Measurements from ENCODE around the gene VPS36. TPM values are rescaled to one million over a fixed set of nuclear protein-coding genes. Genes with fewer than 3 reads are reported as not detected.
"Not testable (repeated sequence)": the region's sequence is repeated elsewhere in the genome, so short reads cannot be mapped to it uniquely, and the experiment has no call there.

Gene VPS36
- total and polyA plus RNA-seq, 2 of the 13 experiments (the other 11 are each of a cell fraction or from before 2014, with no cell fraction given): 17.2 to 22.4 TPM

GRCh38 chr13:52407436-52407835, 43.0 kb downstream of the VPS36 start:
- peaks cover 2 to 19% of the 10 kb centered on the region in 2 experiments for H3K27me3 ChIP-seq (ENCODE audit: control insufficient read depth in 1 of 2, insufficient read depth in 2 of 2, low read length in 2 of 2)
- intact Hi-C loops (cut with micrococcal nuclease; ENCODE audit: unreplicated experiment); H3K4me1 ChIP-seq (ENCODE audit: insufficient read depth, low read length); H3K9ac ChIP-seq (ENCODE audit: insufficient read depth, low read depth, low read length); DNase-seq (ENCODE audit: low spot score); CTCF ChIA-PET (ENCODE audit: low intra/inter-chr PET ratio, low total read pairs); H3K27ac ChIP-seq (ENCODE audit: extremely low read length, insufficient read depth, low read length); H3K36me3 ChIP-seq (replicated peaks in 1 of 2; ENCODE audit: control insufficient read depth in 1 of 2, insufficient read depth in 2 of 2, low read length in 2 of 2); in situ Hi-C loops (cut with HindIII; ENCODE audit: extremely low pct_ligation_motif_present, low pct_unique_long_range_greater_than_20kb); H3K4me2 ChIP-seq (ENCODE audit: low read depth, low read length); H3K79me2 ChIP-seq (ENCODE audit: insufficient read depth, low read length); POLR2A ChIA-PET; FAIRE-seq; H4K20me1 ChIP-seq (ENCODE audit: insufficient read depth, low read length); BruUV-seq (replicated peaks); H3K9me3 ChIP-seq (ENCODE audit: low read length); ATAC-seq; H3K4me3 ChIP-seq (replicated peaks in 1 of 3; ENCODE audit: insufficient read depth in 1 of 3, low read depth in 2 of 3, low read length in 3 of 3); H2AFZ ChIP-seq (ENCODE audit: low read length): not testable (repeated sequence)
- 94% methylated on average over 12 of the region's 12 CpGs for WGBS (ENCODE audit: low lambda C conversion rate)

GRCh38 chr13:52406629-52407028, 43.8 kb downstream of the VPS36 start:
- no peak overlapping the region for H3K4me3 ChIP-seq (replicated peaks in 1 of 3; ENCODE audit: insufficient read depth in 1 of 3, low read depth in 2 of 3, low read length in 3 of 3)
- H3K27me3 ChIP-seq (ENCODE audit: control insufficient read depth in 1 of 2, insufficient read depth in 2 of 2, low read length in 2 of 2): peaks cover 2 to 19% of the 10 kb centered on the region in 2 experiments
- H3K9me3 ChIP-seq (ENCODE audit: low read length): no peaks in the 10 kb centered on the region
- intact Hi-C loops (cut with micrococcal nuclease; ENCODE audit: unreplicated experiment) (no loop called here), in situ Hi-C loops (cut with HindIII; ENCODE audit: extremely low pct_ligation_motif_present, low pct_unique_long_range_greater_than_20kb) (no loop called here)
- no peak overlapping the region for H3K27ac ChIP-seq (ENCODE audit: extremely low read length, insufficient read depth, low read length)
- POLR2A ChIA-PET: no interaction called here
- ATAC-seq (no peak), DNase-seq (ENCODE audit: low spot score) (no peak), FAIRE-seq (no peak)
- no peaks in the 10 kb centered on the region for H3K36me3 ChIP-seq (replicated peaks in 1 of 2; ENCODE audit: control insufficient read depth in 1 of 2, insufficient read depth in 2 of 2, low read length in 2 of 2)
- H3K79me2 ChIP-seq (ENCODE audit: insufficient read depth, low read length): no peaks in the 10 kb centered on the region
- CTCF ChIA-PET (ENCODE audit: low intra/inter-chr PET ratio, low total read pairs): no interaction called here
- 86% methylated on average over 4 of the region's 4 CpGs for WGBS (ENCODE audit: low lambda C conversion rate)
- 0 out of 2 replicates have a peak, but pooled peaks cover 7% of the 10 kb centered on the region for H3K4me1 ChIP-seq (ENCODE audit: insufficient read depth, low read length)
- no peak overlapping the region for H3K9ac ChIP-seq (ENCODE audit: insufficient read depth, low read depth, low read length)
- BruUV-seq (replicated peaks): no TSS peak
- no peaks in the 10 kb centered on the region for H4K20me1 ChIP-seq (ENCODE audit: insufficient read depth, low read length)
- no peak overlapping the region for H3K4me2 ChIP-seq (ENCODE audit: low read depth, low read length)
- no peak overlapping the region for H2AFZ ChIP-seq (ENCODE audit: low read length)
- no peak for TF ChIP-seq ZNF597 (CRISPR knock-in tag; IDR thresholded peaks at IDR 0.05)
- no peak for TF ChIP-seq ZNF253 (CRISPR knock-in tag; IDR thresholded peaks at IDR 0.05; ENCODE audit: borderline replicate concordance)
- TF ChIP-seq ZNF703 (CRISPR knock-in tag; IDR thresholded peaks at IDR 0.05; ENCODE audit: borderline replicate concordance): no peak
- no peak for TF ChIP-seq AHDC1 (CRISPR knock-in tag; IDR thresholded peaks at IDR 0.05; ENCODE audit: borderline replicate concordance)
- TF ChIP-seq ZNF614 (CRISPR knock-in tag; IDR thresholded peaks at IDR 0.05; ENCODE audit: borderline replicate concordance): no peak
- no peak for TF ChIP-seq THYN1 (CRISPR knock-in tag; IDR thresholded peaks at IDR 0.05; ENCODE audit: borderline replicate concordance, low read depth)
- no peak for TF ChIP-seq PATZ1 (CRISPR knock-in tag; IDR thresholded peaks at IDR 0.05)
- no peak for TF ChIP-seq ZFYVE20 (CRISPR knock-in tag; IDR thresholded peaks at IDR 0.05; ENCODE audit: borderline replicate concordance, low read depth)
- no peak for TF ChIP-seq ZNF484 (CRISPR knock-in tag; IDR thresholded peaks at IDR 0.05; ENCODE audit: borderline replicate concordance, low read depth)

All from HepG2 (cell line).